ENCODE results near the gene ZNF197.

DNA sequence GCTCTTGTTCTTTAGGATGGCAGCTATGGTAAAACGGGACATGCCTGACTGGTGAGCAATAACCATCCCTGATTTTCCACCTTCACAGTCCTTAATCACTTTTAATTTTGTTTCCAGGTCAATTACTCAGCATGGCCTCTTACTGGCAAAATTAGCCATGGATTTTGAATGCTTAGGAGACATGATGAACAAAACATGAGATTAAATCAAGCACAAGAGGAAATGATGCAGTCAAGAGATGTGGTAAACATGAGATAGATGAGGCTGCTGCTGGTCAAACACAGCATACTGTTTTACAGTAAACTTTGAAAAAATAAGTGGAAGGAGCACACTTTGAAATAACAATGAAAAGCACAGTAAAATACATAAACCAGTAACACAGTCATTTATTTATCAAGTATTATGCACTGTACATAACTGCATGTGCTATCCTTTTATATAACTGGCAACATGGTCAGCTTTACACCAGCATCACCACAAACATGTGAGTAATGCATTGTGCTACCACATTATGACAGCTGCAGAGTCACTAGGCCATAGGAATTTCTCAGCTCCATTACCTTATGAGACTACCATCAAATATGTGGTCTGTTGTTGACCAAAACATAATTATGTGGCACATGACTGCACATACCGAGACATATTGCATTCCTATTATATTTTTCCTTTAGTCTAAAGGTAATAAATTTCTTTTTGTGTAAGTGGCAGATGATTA is 57.5 kb downstream of the ZNF197 start:
- TF ChIP-seq POLR2AphosphoS5 (IDR thresholded peaks at IDR 0.05; ENCODE audit: low read depth, low read length) (no peak), TCF7L2 (IDR thresholded peaks at IDR 0.05; ENCODE audit: low read depth, low read length) (no peak)
- TF ChIP-seq, protein P1, sequence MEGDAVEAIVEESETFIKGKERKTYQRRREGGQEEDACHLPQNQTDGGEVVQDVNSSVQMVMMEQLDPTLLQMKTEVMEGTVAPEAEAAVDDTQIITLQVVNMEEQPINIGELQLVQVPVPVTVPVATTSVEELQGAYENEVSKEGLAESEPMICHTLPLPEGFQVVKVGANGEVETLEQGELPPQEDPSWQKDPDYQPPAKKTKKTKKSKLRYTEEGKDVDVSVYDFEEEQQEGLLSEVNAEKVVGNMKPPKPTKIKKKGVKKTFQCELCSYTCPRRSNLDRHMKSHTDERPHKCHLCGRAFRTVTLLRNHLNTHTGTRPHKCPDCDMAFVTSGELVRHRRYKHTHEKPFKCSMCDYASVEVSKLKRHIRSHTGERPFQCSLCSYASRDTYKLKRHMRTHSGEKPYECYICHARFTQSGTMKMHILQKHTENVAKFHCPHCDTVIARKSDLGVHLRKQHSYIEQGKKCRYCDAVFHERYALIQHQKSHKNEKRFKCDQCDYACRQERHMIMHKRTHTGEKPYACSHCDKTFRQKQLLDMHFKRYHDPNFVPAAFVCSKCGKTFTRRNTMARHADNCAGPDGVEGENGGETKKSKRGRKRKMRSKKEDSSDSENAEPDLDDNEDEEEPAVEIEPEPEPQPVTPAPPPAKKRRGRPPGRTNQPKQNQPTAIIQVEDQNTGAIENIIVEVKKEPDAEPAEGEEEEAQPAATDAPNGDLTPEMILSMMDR (IDR thresholded peaks at IDR 0.05): no peak
